UCSD-AML1 (cell line): ENCODE results near the gene SH2D3A.
"Not testable (repeated sequence)": the region's sequence is repeated elsewhere in the genome, so short reads cannot be mapped to it uniquely, and the experiment has no call there.

Experiments
- DNase-seq: peaks from one replicate; lab custom pipeline; 2025; ENCODE audit not compliant: unreplicated experiment; lab: John Stamatoyannopoulos, UW

SH2D3A gene

DNA sequence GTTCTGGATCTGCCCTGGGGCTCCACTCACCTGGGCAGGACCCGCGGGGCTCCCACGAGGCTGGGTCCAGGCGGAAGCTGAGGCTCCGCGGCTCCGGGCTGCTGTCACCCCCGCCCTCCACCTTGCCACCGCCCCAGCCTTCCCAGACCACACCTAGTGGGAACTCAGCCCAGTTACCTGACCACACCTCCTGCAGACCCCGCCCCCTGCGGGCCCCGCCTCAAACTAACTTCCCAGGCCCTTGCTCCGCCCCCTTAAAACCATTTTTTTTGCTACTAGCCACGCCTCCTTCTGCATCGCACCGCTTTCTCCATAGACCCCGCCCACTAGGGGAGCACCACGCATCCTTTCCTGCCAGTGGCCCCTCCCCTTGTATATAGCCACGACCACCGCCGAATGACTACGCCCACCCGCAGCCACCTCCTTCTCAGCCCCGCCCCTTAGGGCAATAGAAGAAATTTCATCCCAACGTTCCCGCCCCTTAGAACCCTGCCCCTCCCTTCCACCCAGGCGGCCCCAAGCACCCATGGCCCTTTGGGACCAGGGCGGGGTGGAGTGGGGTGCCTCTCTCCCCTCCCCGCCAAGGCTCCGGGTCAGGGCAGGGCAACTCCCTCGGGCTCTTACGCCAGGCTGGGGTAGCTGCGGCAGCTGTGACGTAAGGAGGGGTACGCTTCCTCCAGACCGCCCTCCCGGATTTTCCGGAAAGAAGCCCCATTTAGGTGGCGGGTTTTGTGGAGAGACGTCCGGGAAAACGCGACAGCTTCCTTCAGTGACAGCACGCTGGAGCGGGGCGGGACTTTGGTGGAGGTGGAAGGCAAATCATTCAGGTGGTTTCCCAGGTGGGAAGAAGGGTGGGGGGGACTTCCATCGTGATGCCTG is at the start of gene SH2D3A:
SH2D3A (minus strand) TSS at position 79 of the 879 bp plus-strand sequence. CDS start 3,687 bp downstream, outside the sequence.
- peak; percentile 87 for DNase-seq

DNA sequence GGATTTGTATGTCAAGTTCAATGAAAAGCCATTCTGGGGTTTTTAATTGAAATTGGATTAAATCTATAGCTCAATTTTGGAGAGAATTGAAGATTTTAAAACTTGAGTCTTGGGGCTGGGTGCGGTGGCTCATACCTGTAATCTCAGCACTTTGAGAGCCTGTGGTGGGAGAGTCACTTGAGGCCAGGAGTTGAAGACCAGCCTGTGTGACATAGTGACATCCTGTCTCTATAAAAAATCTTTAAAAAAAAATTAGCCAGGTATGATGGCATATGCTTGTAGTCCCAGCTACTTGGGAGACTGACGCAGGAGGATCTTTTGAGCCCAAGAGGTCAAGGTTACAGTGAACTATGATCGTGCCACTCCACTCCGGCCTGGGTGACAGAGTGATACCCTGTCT is 46.4 kb upstream of the SH2D3A start:
- no peak for DNase-seq

DNA sequence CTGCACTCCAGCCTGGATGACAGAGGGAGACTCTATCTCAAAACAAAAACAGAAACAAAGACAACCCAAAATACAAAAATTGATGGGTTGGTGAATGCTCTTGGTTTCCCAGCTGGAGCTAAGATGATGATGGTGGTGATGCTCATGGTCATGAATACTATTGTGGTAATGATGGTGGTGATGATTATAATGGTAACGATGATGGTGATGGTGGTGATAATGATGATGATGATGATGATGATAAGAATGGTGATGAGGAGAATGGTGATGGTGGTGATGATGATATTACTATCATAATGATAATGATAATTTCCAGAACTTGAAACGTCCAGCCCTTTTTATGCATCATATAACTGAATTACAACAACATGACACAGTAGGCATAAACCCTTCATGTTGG is 45.4 kb upstream of the SH2D3A start:
- DNase-seq = no peak

DNA sequence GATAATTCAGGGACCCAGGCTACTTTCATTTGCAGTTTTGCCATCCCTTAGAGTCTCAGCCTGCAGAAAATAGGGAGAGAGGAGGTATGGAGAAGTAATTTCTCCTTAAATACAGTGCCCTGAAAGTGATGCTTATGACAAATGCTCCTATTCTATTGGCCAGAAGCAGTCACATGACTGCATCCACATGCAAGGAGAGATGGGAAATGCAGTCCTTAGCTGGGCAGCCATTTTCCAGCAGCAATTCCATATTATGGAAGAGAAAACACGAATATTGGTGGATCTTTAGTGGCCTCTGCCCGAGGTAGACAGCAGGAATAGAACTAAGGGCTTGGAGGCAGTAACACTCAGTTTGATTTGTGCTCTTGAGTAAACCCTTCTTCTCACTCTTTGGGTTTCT is 44.7 kb upstream of the SH2D3A start:
- DNase-seq = no peak

DNA sequence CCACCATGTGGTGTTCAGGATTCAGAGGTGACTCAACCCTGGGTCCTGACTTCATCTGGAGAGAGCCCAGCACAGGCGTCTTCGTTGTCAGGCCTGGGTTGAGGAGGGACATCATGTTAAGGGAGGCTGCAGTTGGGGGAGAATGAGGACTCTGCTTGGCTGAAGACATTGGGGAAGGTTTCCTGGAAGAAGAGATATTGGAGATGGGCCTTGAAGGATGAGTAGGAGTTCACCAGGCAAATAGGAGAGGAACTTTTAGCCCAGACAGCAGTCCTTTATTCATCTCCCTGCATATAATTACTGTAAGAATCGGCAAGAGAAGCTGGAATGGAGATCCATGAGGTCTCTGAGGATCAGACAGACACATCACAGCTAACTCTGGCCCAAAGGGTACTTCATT is 44.1 kb upstream of the SH2D3A start:
- DNase-seq = no peak

DNA sequence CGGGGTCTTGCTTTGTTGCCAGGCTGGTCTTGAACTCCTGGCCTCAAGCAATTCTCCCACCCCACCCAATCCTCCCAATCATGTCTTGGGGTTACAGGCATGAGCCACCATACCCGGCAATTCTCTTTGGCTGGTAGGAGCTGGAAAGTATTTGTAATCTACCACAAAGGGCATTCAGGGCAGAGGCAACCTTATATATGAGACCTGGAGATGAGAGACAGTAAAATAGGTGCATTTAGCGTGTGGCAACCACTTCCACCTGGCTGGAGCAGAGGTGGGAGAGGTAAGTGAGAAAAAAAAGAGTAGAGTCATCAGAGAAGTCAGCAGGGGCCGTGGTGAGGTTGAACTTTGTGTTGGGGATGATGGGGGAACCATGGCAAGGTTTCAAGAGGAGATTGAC is 42.0 kb upstream of the SH2D3A start:
- DNase-seq = no peak

DNA sequence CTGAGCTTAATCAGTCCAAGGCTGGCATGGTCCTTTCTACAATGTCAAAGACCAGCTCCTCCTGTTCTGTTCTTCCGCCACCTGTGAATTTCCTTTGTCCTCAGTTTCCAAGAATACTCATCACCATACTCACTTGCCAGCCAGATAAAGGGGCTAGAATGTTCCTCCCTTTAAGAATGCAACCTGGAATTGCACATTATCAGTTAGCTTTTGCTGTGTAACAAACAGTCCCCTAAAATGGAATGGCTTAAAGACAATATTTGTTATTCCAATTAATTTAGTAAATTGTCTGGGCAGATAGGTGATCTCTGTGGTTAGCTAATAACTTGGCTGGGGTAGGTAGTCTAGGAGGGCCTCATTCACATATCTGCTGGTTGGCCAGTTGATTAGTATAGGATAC is 41.3 kb upstream of the SH2D3A start:
- no peak for DNase-seq

DNA sequence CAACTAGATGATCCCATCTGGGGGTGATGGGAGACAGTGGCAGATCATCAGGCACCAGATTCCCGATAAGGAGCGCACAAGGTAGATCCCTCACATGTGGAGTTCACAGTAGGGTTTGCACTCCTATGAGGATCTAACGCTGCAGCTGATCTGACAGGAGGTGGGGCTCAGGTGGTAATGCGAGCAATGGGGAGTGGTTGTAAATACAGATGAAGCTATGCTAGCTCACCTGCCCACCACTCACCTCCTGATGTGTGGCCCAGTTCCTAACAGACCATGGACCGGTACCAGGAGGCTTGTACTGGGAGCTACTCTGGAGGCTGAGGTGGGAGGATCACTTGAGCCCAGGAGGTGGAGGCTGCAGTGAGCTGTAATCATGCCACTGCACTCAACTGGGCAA is 40.1 kb upstream of the SH2D3A start:
- no peak for DNase-seq

DNA sequence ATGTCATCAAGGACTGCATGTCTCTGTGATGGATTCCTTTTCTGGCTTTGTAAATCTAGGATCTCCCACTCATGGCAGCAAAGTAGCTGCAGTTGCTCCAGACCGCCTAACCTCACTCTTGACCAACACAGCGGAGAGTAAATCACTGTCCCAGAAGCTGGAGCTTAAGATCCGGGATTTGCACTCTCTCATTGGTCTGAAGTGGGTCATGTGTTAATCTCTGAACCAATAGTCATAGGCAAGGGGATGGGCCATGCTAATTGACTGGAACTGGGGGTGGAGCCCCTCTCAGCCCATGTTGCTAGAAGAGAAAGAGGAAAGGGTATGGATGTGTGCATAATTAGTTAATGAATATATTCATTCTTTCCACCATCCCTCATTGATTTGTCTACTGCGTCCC is 39.3 kb upstream of the SH2D3A start:
- DNase-seq = no peak

DNA sequence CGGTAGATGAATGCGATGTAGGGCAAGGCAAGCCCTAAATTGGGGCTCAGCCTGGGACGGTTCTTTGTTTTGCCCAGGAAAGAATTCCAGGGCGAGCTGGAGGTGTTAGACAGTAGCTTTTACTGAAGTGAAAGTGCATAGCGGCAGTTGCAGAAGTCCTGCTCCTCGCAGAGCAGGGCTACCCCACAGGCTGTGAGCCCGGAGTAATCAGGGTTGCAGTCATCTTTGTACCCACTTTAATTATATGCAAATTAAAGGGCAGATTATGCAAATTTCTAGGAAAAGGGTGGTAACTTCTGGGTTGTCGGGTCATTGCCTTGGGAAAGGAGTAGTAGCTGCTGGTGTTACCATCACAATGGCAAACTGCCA is 35.8 kb upstream of the SH2D3A start:
- no peak for DNase-seq

DNA sequence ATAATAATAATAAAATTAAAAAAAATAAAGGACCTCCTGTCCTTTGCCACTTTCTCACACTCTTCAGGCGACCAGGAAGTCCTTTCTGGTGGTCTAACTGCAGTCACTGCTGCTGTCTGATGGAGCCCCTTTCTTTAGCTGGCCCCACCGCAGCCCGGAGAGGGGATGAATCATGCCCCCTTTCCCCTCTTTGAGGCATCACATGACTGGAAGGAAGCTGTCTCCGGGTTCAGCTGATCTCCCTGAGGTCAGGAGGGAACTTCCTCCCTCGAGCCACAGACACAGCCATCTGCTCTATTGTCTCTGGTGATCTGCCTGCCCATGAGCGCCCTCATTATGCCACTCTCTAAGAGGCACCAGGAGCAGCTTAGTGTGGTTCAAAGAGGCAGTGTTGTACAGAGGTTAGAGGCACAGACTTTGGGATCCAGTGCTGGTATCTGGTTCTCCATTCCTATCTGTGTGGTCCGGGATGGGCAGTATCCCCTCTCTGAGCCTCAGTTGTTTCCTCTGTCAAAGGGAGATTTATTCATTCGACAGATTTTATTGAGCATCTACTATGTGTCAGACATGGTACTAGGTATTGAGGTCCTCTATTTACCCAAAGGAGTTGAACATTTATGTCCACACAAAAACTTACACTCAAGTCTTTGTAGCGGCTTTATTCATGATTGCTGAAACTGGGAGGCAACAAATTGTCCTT is 35.3 kb upstream of the SH2D3A start:
- peak; percentile 85 for DNase-seq

DNA sequence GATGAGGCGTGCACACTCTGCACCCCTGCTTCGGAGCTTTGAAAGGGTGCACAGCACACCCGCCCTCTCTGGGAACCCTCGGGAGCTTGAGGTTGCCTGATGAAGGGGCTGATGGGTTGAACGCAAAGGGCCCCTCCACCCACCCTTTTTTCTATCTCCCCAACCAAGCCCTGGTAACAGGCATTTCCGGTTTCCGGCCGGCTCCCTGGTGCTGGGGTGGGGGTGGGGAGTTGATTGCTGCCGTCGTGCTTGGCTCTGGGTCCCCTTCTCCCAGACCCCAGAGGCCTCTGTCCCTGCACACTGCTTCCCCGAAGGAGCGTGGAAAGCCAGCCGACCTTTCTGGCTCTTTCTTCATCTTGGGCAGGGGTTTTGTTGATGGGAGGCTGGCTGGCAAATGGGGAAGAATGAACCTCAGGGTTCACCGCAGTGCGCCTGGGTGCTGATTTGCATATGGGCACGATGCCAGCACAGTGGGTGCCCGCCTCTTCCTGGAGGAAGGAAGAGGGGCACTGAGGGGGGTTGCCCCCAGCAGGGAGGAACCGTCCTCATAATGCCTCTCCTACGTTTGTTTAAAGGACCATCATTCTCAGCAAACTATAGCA is 34.4 kb upstream of the SH2D3A start:
- peak; percentile 97 for DNase-seq

DNA sequence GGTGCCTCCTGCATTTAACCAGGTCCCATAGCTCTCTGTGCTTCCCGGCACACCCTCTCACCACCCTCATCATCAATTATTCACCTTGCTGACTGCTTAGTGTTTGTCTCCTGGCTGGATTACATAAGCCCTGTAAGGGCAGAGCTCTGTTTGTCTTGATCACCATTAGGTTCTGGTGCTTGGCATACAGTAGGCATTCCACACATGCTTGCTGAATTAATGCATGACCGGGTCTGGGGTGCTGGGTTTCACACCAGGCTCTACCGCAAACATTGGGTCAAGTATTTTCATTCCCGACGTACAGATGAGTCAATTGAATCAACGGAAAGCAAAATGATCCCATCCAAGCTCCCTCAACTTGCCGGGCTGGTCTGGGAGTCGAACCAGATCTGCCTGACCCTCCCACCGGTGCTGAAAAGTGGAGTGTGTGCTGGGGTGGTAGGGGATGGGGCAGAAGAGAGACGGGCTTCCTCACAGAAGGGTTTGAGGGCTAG is 33.8 kb upstream of the SH2D3A start:
- DNase-seq = no peak

DNA sequence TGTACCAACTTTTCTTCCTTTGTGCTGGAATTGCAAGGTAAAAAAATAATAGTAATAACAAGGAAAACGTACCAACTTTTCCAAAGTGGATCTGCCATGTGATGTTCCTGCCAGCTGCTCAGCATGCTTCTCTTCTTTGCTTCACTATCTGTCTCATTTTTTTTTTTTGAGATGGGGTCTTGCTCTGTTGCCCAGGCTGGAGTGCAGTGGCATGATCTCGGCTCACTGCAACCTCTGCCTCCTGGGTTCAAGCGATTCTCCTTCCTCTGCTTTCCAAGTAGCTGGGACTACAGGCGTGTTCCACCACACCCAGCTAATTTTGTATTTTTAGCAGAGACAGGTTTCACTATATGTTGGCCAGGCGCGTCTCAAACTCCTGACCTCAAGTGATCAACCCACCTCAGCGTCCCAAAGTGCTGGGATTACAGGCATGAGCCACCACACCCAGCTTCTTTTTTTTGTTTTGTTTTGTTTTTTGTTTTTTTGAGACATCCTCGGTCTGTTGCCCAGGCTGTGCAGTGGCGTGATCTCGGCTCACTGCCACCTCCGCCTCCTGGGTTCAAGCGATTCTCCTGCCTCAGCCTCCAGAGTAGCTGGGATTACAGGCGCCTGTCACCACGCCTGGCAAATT is 33.0 kb upstream of the SH2D3A start:
- not testable (repeated sequence) for DNase-seq

DNA sequence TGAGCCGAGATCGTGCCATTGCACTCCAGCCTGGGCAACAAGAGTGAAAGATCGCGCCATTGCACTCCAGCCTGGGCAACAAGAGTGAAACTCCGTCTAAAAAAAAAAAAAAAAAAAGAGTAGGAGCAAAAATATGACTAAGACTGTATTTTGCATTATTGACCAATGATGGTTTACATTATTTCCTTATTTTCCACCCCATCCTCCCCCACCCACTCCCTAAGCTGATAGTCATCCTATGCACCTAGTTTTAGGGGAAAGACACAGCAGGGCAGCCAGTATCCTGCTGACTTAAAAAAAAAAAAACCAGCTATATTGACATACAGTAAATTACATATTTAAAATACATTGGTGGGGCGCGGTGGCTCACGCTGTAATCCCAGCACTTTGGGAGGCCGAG is 30.4 kb upstream of the SH2D3A start:
- DNase-seq = no peak

DNA sequence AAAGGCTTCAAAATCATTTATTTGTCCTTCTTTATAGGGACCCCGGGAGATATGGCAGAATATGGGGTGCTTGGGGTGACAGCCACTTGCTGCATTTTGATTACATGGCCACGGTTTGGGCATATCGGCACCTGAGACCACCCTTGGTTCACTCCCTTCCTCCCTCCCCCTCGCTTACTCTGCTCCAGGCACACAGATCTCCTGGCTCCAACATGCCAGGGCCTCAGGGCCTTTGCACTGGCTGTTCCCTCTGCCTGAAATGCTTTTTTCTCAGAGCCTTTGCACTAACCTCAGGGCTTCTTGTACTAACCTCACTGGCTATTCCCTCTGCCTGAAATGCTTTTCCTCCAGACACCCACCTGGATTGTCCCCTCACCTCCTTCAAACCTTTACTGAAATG is 29.0 kb upstream of the SH2D3A start:
- no peak for DNase-seq

DNA sequence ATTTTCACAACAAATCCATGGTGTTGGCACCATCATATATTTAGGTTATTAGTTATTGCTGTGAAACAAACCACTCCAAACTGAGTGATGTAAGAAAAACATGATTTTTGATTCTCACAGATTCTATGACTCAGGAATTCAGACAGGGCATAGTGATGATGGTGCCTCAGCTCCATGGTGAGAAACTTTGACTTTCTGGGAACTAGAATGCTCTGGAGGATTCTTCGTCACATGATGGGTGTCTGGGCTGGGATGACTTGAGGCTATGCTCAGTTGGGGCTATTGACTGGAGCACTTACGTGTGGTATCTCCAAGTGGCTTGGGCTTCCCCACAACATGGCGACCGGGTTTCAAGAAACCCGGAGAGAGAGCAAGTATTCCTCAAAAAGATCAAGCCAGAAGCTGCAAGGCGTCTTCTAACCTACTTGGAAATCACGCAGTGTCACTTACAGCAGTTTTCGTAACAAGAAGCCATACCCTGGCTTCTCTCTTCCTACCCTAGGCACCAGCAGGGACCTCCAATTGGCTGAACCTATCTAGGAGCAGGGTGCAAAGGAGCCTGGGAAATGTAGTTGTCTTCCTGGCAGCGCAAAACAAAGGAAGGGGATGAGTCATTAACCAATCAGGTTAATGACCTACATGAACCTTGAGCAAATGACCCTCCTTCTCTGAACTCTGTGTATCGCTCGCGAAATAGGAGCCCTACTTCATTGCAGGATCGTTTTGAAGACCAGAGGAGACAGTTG is 27.6 kb upstream of the SH2D3A start:
- DNase-seq = no peak

DNA sequence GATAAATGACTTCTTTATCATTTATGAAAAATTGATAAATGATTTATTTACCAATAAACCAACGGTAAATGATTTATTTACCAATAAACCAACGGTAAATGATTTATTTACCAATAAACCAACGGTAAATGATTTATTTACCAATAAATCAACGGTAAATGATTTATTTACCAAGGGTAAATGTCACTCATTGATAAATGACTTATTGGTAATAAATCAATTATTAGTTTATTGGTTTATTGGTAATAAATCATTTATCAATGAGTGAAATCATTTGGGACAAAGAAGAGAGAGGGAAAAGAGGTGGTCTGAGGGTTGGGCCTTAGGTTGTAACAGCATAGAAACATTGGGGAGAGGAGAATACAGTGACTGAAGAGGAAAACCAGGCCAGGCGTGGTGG is 26.7 kb upstream of the SH2D3A start:
- no peak for DNase-seq

DNA sequence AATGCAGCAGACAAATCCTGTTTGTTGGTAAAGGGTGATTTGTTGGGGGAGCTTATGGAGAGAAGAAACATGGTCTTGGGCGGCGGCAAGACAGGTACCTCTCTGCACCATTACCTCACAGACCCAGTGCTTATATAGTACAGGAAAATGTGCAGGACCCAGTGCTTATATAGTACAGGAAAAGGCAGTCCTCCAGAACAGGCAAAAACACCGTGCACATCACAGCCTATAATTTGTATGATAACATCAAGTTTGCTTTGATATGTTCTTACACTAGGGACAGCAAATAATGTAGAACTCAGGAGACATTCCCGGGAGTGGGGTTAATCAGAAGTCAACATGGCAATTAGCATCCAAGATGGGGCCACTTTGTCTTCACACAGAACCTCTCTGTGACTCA is 26.2 kb upstream of the SH2D3A start:
- DNase-seq = no peak

DNA sequence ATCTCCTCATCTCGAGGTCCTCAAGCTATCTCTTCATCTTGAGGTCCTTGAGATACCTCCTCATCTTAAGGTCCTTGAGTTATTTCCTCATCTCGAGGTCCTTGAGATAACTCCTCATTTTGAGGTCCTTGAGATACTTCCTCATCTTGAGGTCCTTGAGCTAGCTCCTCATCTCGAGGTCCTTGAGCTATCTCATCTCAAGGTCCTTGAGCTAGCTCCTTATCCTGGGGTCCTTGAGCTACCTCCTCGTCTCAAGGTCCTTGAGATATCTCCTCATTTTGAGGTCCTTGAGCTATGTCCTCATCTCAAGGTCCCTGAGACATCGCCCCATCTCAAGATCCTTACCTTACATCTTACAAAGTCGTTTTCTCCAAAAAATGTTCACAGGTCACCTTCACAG is 24.0 kb upstream of the SH2D3A start:
- no peak for DNase-seq
